ENCODE measurements around the gene NLRP5.
"Not testable (repeated sequence)": the region's sequence is repeated elsewhere in the genome, so short reads cannot be mapped to it uniquely, and the experiment has no call there.

The NLRP5 gene

GRCh38 chr19:55986487-55986886 is at the start of gene NLRP5:
TSS of gene NLRP5 (plus strand) at chr19:55986775.
- H3K4me3 ChIP-seq (ENCODE audit: control insufficient read depth, low read depth, low read length), result no peak within 1 kb of the TSS
- TF ChIP-seq, protein P1, sequence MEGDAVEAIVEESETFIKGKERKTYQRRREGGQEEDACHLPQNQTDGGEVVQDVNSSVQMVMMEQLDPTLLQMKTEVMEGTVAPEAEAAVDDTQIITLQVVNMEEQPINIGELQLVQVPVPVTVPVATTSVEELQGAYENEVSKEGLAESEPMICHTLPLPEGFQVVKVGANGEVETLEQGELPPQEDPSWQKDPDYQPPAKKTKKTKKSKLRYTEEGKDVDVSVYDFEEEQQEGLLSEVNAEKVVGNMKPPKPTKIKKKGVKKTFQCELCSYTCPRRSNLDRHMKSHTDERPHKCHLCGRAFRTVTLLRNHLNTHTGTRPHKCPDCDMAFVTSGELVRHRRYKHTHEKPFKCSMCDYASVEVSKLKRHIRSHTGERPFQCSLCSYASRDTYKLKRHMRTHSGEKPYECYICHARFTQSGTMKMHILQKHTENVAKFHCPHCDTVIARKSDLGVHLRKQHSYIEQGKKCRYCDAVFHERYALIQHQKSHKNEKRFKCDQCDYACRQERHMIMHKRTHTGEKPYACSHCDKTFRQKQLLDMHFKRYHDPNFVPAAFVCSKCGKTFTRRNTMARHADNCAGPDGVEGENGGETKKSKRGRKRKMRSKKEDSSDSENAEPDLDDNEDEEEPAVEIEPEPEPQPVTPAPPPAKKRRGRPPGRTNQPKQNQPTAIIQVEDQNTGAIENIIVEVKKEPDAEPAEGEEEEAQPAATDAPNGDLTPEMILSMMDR (IDR thresholded peaks at IDR 0.05; ENCODE audit: control insufficient read depth, insufficient read depth, low read depth, low read length, missing control alignments), result no peak
- DNase-seq (ENCODE audit: low read depth), result no peak

DNA sequence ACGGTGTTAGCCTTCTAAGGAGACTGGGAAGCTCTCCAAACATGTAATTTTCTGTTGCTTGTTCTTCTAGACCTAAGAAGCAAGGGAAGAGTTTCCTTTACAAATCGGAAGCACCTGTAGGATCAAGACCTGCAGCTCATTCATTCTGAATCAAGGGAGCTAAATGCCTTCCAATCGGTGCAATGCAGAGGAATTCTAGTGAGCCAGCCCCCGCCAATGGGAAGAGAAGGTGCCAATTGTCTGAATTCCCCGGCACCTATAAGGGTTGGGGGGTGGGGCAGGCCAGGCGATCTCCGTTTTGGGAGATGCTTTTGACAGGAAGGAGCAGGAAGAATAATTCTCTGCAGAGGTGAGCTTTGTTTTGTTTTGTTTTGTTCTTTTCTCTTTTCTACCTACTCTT is 47.4 kb upstream of the NLRP5 start:
- no peak for DNase-seq (ENCODE audit: low read depth)
- no peak overlapping the region for H3K4me3 ChIP-seq (ENCODE audit: control insufficient read depth, low read depth, low read length)
- TF ChIP-seq, protein P1 (IDR thresholded peaks at IDR 0.05; ENCODE audit: control insufficient read depth, insufficient read depth, low read depth, low read length, missing control alignments), result no peak

DNA sequence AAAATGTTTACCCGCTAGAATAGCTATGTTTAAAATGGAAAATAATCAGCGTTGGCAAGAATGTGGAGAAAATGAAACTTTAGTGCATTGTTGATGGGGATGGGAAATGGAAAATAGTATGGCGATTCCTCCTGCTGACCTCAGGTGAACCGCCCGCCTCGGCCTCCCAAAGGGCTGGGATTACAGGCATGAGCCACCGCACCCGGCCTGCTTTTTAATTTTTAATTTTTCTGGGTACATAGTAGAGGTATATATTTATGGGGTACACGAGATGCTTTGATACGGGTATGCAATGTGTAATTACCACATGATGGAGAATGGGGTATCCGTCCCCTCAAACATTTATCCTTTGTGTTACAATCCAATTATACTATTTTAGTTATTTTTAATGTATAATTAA is 46.3 kb upstream of the NLRP5 start:
- H3K4me3 ChIP-seq (ENCODE audit: control insufficient read depth, low read depth, low read length), result no peak overlapping the region
- DNase-seq (ENCODE audit: low read depth), result no peak
- TF ChIP-seq, protein P1 (IDR thresholded peaks at IDR 0.05; ENCODE audit: control insufficient read depth, insufficient read depth, low read depth, low read length, missing control alignments), result no peak

- TF ChIP-seq, protein P1 (IDR thresholded peaks at IDR 0.05; ENCODE audit: control insufficient read depth, insufficient read depth, low read depth, low read length, missing control alignments), result no peak
- DNase-seq (ENCODE audit: low read depth), result no peak
- no peak within 1 kb of the TSS for H3K4me3 ChIP-seq (ENCODE audit: control insufficient read depth, low read depth, low read length)
Measured at GRCh38 chr19:55947532-55947931, 39.0 kb upstream of the NLRP5 start, which contains the start of gene NLRP8. TSS of gene NLRP8 (plus strand) at chr19:55947832.

- not testable (repeated sequence) for DNase-seq (ENCODE audit: low read depth); H3K4me3 ChIP-seq (ENCODE audit: control insufficient read depth, low read depth, low read length)
Measured at GRCh38 chr19:55950566-55950965, 36.0 kb upstream of the NLRP5 start.

DNA sequence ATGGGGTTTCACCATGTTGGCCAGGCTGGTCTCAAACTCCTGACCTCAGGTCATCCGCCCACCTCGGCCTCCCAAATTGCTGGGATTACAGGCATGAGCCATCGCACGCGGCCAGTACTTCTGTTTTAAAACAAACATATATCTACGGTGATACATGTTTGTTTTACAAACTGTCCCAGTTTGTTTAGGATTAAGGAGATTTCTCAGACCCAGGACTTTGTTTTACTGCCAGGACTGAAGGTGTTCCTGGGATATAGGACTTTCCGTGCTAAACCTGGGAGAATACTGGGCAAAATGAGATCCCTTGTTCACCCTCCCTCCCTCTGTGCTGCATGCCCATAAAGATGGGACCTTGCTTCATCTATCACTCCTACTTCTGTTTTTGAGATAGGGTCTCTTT is 30.1 kb upstream of the NLRP5 start:
- TF ChIP-seq, protein P1 (IDR thresholded peaks at IDR 0.05; ENCODE audit: control insufficient read depth, insufficient read depth, low read depth, low read length, missing control alignments), result no peak
- no peak overlapping the region for H3K4me3 ChIP-seq (ENCODE audit: control insufficient read depth, low read depth, low read length)
- no peak for DNase-seq (ENCODE audit: low read depth)

DNA sequence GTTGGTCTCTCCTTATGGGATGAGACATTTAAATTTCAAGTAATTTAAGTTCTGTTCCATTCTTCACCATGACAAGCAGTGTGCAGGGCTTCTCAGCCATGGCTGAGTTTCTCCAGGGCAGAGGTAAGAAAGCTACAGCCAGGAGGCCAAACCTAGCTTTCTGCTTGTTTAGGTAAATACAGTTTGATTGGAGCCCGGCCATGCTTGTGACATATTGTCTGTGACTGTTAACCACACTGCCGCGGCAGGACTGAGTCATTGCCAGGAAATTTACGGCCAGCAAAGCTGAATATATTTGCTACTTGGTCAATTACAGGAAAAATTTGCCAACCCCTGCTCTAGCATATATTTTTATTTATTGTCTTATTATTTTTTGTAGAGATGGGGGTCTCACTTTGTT is 28.2 kb upstream of the NLRP5 start:
- no peak for DNase-seq (ENCODE audit: low read depth)
- TF ChIP-seq, protein P1 (IDR thresholded peaks at IDR 0.05; ENCODE audit: control insufficient read depth, insufficient read depth, low read depth, low read length, missing control alignments), result no peak
- H3K4me3 ChIP-seq (ENCODE audit: control insufficient read depth, low read depth, low read length), result no peak overlapping the region
